ENCODE results near the gene COL11A2. TPM values are rescaled to one million over a fixed set of nuclear protein-coding genes. Genes with fewer than 3 reads are reported as not detected.
A peak's percentile ranks its signal among the peaks of the same experiment; 100 is the strongest.

COL11A2 gene
- total RNA-seq, 2 donors from 2014 or later = 1.9 to 3.4 TPM

DNA sequence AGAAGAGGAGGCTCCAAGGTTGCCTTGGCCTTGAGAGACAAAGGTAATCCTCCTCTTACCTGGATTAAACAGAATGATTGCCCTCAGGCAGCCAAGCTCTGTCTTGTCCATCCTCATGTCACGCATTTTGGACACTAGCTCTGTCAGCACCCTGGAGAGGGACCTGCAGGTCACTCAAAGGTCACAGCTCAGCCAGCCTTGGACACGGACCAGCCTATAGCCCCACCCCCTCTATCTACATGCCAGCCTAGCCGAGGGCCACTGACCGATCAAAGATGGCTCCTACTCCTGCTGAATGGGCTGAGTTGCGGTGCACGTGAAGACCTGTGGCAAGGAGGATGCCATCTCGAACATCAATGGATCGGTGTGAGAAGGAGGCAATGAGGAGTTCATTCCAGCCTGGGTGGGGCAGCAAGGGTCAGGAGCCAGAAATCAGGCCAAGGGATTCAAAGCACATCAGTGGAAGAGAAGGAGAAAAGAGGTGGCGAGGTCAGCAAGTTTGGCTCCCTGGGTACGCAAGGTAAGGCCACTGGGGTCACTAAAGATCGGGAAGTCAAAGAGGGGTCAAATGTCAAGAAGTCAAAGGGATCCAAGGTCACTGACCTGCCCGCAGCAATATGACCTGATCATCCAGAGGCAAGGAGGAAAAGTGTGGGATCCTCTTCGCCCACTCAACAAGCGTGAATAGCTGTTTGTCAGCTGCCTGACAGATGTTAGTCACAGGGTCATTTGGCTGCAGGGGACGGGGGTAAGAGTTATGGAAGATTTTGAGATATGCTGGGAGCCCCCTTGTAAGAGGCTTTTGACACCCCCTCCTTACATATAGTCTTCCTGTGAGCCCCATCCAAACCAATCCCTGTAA is 3.3 kb upstream of the COL11A2 start:
- Histone ChIP-seq H3K9me3 (no peaks in the 10 kb centered on the region), H3K27me3 (replicated peaks; ENCODE audit: insufficient read depth) (peaks cover 14% of the 10 kb centered on the region), H3K36me3 (peaks cover 27% of the 10 kb centered on the region), H3K27ac (no peak overlapping the region), H3K4me1 (ENCODE audit: control insufficient read depth in 1 of 2, low read depth in 2 of 2) (peaks cover 14 to 36% of the 10 kb centered on the region in 2 donors), H3K4me3 (no peak overlapping the region)
- TF ChIP-seq, protein P1, sequence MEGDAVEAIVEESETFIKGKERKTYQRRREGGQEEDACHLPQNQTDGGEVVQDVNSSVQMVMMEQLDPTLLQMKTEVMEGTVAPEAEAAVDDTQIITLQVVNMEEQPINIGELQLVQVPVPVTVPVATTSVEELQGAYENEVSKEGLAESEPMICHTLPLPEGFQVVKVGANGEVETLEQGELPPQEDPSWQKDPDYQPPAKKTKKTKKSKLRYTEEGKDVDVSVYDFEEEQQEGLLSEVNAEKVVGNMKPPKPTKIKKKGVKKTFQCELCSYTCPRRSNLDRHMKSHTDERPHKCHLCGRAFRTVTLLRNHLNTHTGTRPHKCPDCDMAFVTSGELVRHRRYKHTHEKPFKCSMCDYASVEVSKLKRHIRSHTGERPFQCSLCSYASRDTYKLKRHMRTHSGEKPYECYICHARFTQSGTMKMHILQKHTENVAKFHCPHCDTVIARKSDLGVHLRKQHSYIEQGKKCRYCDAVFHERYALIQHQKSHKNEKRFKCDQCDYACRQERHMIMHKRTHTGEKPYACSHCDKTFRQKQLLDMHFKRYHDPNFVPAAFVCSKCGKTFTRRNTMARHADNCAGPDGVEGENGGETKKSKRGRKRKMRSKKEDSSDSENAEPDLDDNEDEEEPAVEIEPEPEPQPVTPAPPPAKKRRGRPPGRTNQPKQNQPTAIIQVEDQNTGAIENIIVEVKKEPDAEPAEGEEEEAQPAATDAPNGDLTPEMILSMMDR (IDR thresholded peaks at IDR 0.05) = no peak
- no peak for DNase-seq (ENCODE audit: low spot score)
- no peak for ATAC-seq (ENCODE audit: insufficient number of reproducible peaks, low FRiP score, low read depth)

DNA sequence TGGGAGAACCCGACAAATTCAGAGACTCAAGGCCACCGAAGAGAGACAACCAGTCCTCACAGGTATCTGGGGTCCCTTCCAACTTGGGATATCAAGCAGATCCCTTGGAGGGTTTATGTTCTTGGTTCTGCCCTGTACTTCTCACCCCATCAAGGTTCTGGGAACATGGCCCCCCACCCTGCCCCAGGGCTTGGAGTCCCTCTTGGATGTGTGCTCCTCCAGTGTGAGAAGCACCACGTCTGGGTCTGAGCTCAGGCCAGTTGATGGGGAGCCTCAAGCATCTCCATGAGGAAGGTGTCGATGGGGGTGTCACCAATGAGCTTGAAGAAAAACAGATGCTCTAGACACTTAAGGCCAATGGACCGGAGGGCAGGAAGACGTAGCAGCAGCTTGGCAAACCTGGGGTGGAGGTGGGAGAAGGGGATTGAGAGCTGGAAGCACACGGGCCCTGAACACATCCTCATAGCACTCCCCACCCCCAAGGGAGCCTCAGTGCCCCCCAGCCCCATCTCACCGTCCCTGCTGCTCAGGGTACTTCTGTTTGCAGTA is 2.2 kb upstream of the COL11A2 start:
- TF ChIP-seq, protein P1 (IDR thresholded peaks at IDR 0.05) = no peak
- H3K9me3 ChIP-seq = no peaks in the 10 kb centered on the region
- no peak overlapping the region for H3K27ac ChIP-seq
- H3K4me3 ChIP-seq = no peak overlapping the region
- H3K4me1 ChIP-seq (ENCODE audit: control insufficient read depth in 1 of 2, low read depth in 2 of 2) = peaks cover 14 to 34% of the 10 kb centered on the region in 2 donors
- peaks cover 14% of the 10 kb centered on the region for H3K27me3 ChIP-seq (replicated peaks; ENCODE audit: insufficient read depth)
- H3K36me3 ChIP-seq = peaks cover 27% of the 10 kb centered on the region
- DNase-seq (ENCODE audit: low spot score) (no peak), ATAC-seq (ENCODE audit: insufficient number of reproducible peaks, low FRiP score, low read depth) (no peak)

DNA sequence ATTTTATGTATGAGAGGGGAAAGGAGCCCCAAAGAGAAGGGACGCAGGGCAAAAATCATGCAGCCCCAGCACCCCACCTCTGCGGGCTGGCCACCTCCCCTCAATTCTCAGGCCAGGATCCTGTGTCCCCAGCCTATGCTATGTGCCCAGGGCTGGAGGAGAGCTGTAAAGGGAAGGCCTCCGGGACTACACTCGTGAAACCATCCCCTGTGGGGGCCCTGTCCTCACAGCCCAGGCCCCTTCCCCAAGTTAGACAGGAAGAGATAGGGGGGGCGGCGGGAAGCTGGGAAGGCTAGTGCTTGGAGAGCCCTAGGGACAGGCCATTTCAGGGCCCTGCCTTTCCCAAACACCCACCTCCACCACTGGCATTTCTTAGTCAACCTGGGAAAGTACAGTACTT is 1.4 kb upstream of the COL11A2 start:
- Histone ChIP-seq H3K27me3 (replicated peaks; ENCODE audit: insufficient read depth) (peaks cover 14% of the 10 kb centered on the region), H3K27ac (peak overlapping the region in 1 of 2 donors; percentile 43)
- no peak for ATAC-seq (ENCODE audit: insufficient number of reproducible peaks, low FRiP score, low read depth)

DNA sequence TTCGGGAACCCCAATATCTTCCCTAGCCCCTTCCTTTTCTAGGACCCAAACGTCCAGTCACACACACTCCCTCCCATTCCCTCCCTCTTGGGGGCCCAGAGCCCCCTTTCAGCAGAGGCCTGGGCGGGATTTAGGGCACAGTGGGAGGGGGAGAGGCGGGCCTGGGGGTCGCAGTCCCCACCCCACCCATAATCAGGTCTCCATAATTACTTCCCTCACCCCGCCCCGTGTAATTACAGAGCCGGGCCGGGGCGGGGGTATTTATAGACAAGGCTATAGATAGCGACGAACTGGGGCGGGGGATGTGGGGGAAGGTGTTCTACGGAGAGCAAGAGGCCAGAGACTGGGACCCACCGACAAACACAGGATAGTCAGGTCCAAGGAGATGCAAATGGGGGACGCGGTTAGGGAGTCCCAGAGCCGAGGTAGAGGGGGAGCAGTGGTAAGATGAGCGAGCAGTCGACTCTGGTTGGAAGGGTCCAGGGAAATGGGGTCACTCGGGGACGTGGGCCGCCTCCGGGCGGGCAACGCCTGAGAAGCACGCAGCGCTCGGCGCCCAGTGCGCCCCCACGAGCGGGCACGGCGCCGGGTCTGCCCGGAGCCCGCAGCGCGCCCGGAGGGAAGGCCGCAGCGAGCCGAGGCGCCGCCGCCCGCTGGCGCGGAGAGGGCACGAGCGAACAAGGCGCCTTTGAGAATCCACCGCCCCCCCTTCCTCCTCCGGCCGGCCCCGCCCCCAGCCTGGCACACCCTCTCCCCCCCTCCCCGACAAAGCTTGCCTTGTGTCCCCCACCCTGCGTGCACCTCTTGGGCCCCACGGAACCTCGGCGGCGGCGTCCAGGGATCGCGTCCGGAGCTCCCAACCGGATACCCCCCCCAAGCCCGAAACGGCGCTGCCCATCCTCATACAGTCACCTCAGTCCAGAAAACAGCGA is 670 bp upstream of the COL11A2 start:
- Histone ChIP-seq H3K27ac (peak overlapping the region in 1 of 2 donors; percentile 43), H3K4me3 (peak overlapping the region; percentile 64), H3K36me3 (peaks cover 27% of the 10 kb centered on the region), H3K9me3 (no peaks in the 10 kb centered on the region), H3K4me1 (ENCODE audit: control insufficient read depth in 1 of 2, low read depth in 2 of 2) (peaks cover 6 to 18% of the 10 kb centered on the region in 2 donors), H3K27me3 (replicated peaks; ENCODE audit: insufficient read depth) (peaks cover 14% of the 10 kb centered on the region)
- TF ChIP-seq, protein P1 (IDR thresholded peaks at IDR 0.05) = no peak
- ATAC-seq (ENCODE audit: insufficient number of reproducible peaks, low FRiP score, low read depth) = no peak
- DNase-seq (ENCODE audit: low spot score) = no peak

More for the DNA sequence above, 1.4 kb upstream of the COL11A2 start:
- H3K4me3 ChIP-seq = peak overlapping the region; percentile 64
- TF ChIP-seq, protein P1 (IDR thresholded peaks at IDR 0.05) = no peak
- no peaks in the 10 kb centered on the region for H3K9me3 ChIP-seq
- no peak for DNase-seq (ENCODE audit: low spot score)
- peaks cover 6 to 25% of the 10 kb centered on the region in 2 donors for H3K4me1 ChIP-seq (ENCODE audit: control insufficient read depth in 1 of 2, low read depth in 2 of 2)
- H3K36me3 ChIP-seq = peaks cover 27% of the 10 kb centered on the region
